K562 (cell line): Measurements from ENCODE around the gene SBF1. TPM values are rescaled to one million over a fixed set of nuclear protein-coding genes. Genes with fewer than 3 reads are reported as not detected.

Experiments used
- ATAC-seq: fragments of 200-7000 bp; cut with Tn5 transposase; 3 replicates; pipeline ENCODE4 v1.9.1; 2020; ENCODE audit warnings: moderate library complexity
- BruUV-seq: library from RNA; stranded (reverse); fragments of 400-500 nt; replicated peaks from 2 replicates; lab custom pipeline; 2021; lab: Mats Ljungman, UMichigan
- CTCF ChIA-PET: fragments of 300-600 bp; formaldehyde crosslinking; extraction: SDS; loops from one replicate; lab custom pipeline; 2021; ENCODE audit warnings: low intra/inter-chr PET ratio; lab: Yijun Ruan, JAX
- POLR2A ChIA-PET: fragments of 300-600, 350-650 bp; sonication (Branson Sonifier 250); formaldehyde crosslinking; extraction: SDS; loops from one replicate; lab custom pipeline; 2021; ENCODE audit warnings: antibody characterized with exemption, inconsistent platforms; lab: Yijun Ruan, JAX
- DNase-seq, 4 experiments: peaks; one replicate each; pipeline versions ENCODE4 v3.0.0 to v3.0.0-alpha.2; 2011 to 2018; ENCODE audit warnings: low spot score in 3 of 4, mixed read lengths in 3 of 4; ENCODE audit errors: extremely low read depth in 1 of 4
- FAIRE-seq: peaks from 2 replicates; lab custom pipeline; 2011; peaks lifted over from hg19 to GRCh38; lab: Jason Lieb, UNC
- H2AFZ ChIP-seq: 2 replicates; pipeline ENCODE4 v1.6.0; 2011; ENCODE audit warnings: low read depth, low read length, control low read depth, inconsistent platforms
- H3K27ac ChIP-seq: fragments of 200-600 bp; 3 replicates; pipeline ENCODE4 v1.8.0; 2011; ENCODE audit warnings: low read depth, mild to moderate bottlenecking, control low read depth, inconsistent platforms, low read length, moderate library complexity, mixed read lengths; ENCODE audit errors: extremely low read depth
- H3K27me3 ChIP-seq, 2 experiments: fragments of 300-600 bp in 1 of 2; 2 replicates in 1 of 2; 3 replicates in 1 of 2; pipeline versions ENCODE4 v1.6.0 to v1.8.0; 2011; ENCODE audit warnings: inconsistent platforms in 2 of 2, low read length in 2 of 2, mild to moderate bottlenecking in 1 of 2, mixed read lengths in 1 of 2, moderate library complexity in 1 of 2; ENCODE audit not compliant: control insufficient read depth in 2 of 2, insufficient read depth in 2 of 2
- H3K36me3 ChIP-seq: fragments of 300-600 bp; 3 replicates; pipeline ENCODE4 v1.8.0; 2011; ENCODE audit warnings: mild to moderate bottlenecking, low read length, inconsistent platforms; ENCODE audit not compliant: control insufficient read depth, insufficient read depth
- H3K4me1 ChIP-seq, 2 experiments: fragments of 200-600 bp in 1 of 2; replicated peaks in 1 of 2; 2 replicates in 1 of 2; 3 replicates in 1 of 2; pipeline versions ENCODE4 v1.5.1 to v1.8.0; 2011; ENCODE audit warnings: inconsistent platforms in 2 of 2, low read length in 2 of 2, mild to moderate bottlenecking in 1 of 2, mixed read lengths in 1 of 2, moderate library complexity in 1 of 2; ENCODE audit not compliant: control insufficient read depth in 2 of 2, insufficient read depth in 2 of 2
- H3K4me2 ChIP-seq: 2 replicates; pipeline ENCODE4 v1.6.1; 2011; ENCODE audit warnings: low read length, control low read depth, inconsistent platforms, mixed read lengths; ENCODE audit not compliant: insufficient read depth
- H3K4me3 ChIP-seq: fragments of 200-600 bp; sonication (generic), shearing (Covaris generic); 2 replicates; pipeline ENCODE4 v1.5.1; 2016; ENCODE audit warnings: control low read depth, inconsistent platforms
- H3K79me2 ChIP-seq: fragments of 200-600 bp; 3 replicates; pipeline ENCODE4 v1.8.0; 2011; ENCODE audit warnings: low read length, inconsistent platforms; ENCODE audit not compliant: control insufficient read depth, insufficient read depth
- H3K9ac ChIP-seq, 2 experiments: 2 replicates each; pipeline versions ENCODE4 v1.6.0 to v1.6.1; 2011; ENCODE audit warnings: low read depth in 2 of 2, low read length in 2 of 2, control low read depth in 1 of 2, inconsistent platforms in 1 of 2, mild to moderate bottlenecking in 1 of 2, mixed read lengths in 1 of 2; ENCODE audit not compliant: insufficient read depth in 1 of 2
- H3K9me1 ChIP-seq: one replicate; pipeline ENCODE4 v1.6.0; 2011; ENCODE audit warnings: inconsistent platforms, mild to moderate bottlenecking, low read length, moderate library complexity; ENCODE audit not compliant: control insufficient read depth, insufficient read depth
- H3K9me3 ChIP-seq: replicated peaks from 2 replicates; pipeline ENCODE4 v1.5.1; 2011; ENCODE audit warnings: low read depth, low read length, inconsistent platforms; ENCODE audit not compliant: control insufficient read depth, insufficient read depth
- H4K20me1 ChIP-seq: replicated peaks from 2 replicates; pipeline ENCODE4 v1.6.1; 2011; ENCODE audit warnings: low read length, inconsistent platforms, mixed read lengths; ENCODE audit not compliant: control insufficient read depth, insufficient read depth
- BRCA1 ChIP-seq, 2 experiments: fragments of 450-650 bp in 1 of 2; sonication (generic) in 1 of 2; formaldehyde crosslinking in 1 of 2; IDR thresholded peaks; 2 replicates each; pipeline versions ENCODE4 v1.5.0 to v1.6.1; 2017 to 2020; ENCODE audit warnings: mild to moderate bottlenecking in 1 of 2, missing genetic modification reagents in 1 of 2
- CBFA2T2 ChIP-seq: fragments of 450-650 bp; conservative IDR thresholded peaks from 2 replicates; pipeline ENCODE4 v1.6.1; 2017; ENCODE audit warnings: mild to moderate bottlenecking
- CREBBP ChIP-seq: IDR thresholded peaks from one replicate; pipeline ENCODE4 v1.6.1; 2012; ENCODE audit warnings: low read depth, mild to moderate bottlenecking, control low read depth, inconsistent platforms, low read length
- DACH1 ChIP-seq: fragments of 450-650 bp; IDR thresholded peaks from 2 replicates; pipeline ENCODE4 v1.6.1; 2018; ENCODE audit not compliant: partially characterized antibody
- EWSR1 ChIP-seq: fragments of 450-650 bp; IDR thresholded peaks from 2 replicates; pipeline ENCODE4 v1.6.1; 2018; ENCODE audit warnings: borderline replicate concordance, mild to moderate bottlenecking, low read depth, moderate library complexity; ENCODE audit not compliant: partially characterized antibody
- NCOA2 ChIP-seq, 2 experiments: fragments of 450-650 bp; IDR thresholded peaks; 2 replicates each; pipeline ENCODE4 v1.6.1; 2018; ENCODE audit warnings: mild to moderate bottlenecking in 2 of 2, moderate library complexity in 1 of 2; ENCODE audit not compliant: partially characterized antibody in 2 of 2
- NR4A1 ChIP-seq, 2 experiments: fragments of 250-450 bp in 1 of 2; fragments of 450-650 bp in 1 of 2; sonication (Bioruptor Pico) in 1 of 2; IDR thresholded peaks; 2 replicates each; pipeline versions ENCODE4 v1.4.0 to v1.6.1; 2016 to 2020; ENCODE audit warnings: mild to moderate bottlenecking in 2 of 2, missing compliant biosample characterization in 1 of 2, missing genetic modification characterization in 1 of 2, moderate library complexity in 1 of 2
- POLR2A ChIP-seq: fragments of 450-650 bp; conservative IDR thresholded peaks from 2 replicates; pipeline ENCODE4 v1.6.1; 2016
- PTTG1 ChIP-seq: fragments of 450-650 bp; IDR thresholded peaks from 2 replicates; pipeline ENCODE4 v1.6.1; 2016; ENCODE audit warnings: low read depth, mild to moderate bottlenecking, missing genetic modification characterization, missing compliant biosample characterization
- RAD21 ChIP-seq, 2 experiments: fragments of 250-450 bp in 1 of 2; fragments of 450-650 bp in 1 of 2; sonication (Bioruptor Pico) in 1 of 2; formaldehyde crosslinking in 1 of 2; IDR thresholded peaks in 1 of 2; conservative IDR thresholded peaks in 1 of 2; 2 replicates each; pipeline versions ENCODE4 v1.4.0 to v1.8.0; 2020 to 2022; ENCODE audit warnings: mild to moderate bottlenecking in 2 of 2, moderate library complexity in 1 of 2
- RBFOX2 ChIP-seq: fragments of 200-400 bp; formaldehyde crosslinking; IDR thresholded peaks from 2 replicates; pipeline ENCODE4 v1.6.1; 2017; ENCODE audit warnings: low read depth, mild to moderate bottlenecking, low read length, moderate library complexity
- RBM14 ChIP-seq: fragments of 200-400 bp; formaldehyde crosslinking; IDR thresholded peaks from 2 replicates; pipeline ENCODE4 v1.6.1; 2018; ENCODE audit warnings: low read depth, mild to moderate bottlenecking, low read length, moderate library complexity, borderline replicate concordance; ENCODE audit not compliant: insufficient read depth
- ZNF431 ChIP-seq: sonication (generic); formaldehyde crosslinking; IDR thresholded peaks from 2 replicates; pipeline ENCODE4 v1.8.0; 2022; ENCODE audit warnings: mild to moderate bottlenecking, missing genetic modification reagents
- ZNF445 ChIP-seq: fragments of 250-450 bp; sonication (Bioruptor Pico); IDR thresholded peaks from 2 replicates; pipeline ENCODE4 v1.4.0; 2020; ENCODE audit warnings: low read depth, mild to moderate bottlenecking, moderate library complexity
- ZNF79 ChIP-seq: fragments of 250-450 bp; sonication (Bioruptor Pico); IDR thresholded peaks from 2 replicates; pipeline ENCODE4 v1.4.0; 2020; ENCODE audit warnings: low read depth, mild to moderate bottlenecking, moderate library complexity
- WGBS: fragments of 100-300 bp; shearing (Covaris generic); methylation state at CpG from one replicate; pipeline ENCODE4 v1.1.6; 2016; ENCODE audit warnings: low coverage, mixed read lengths; ENCODE audit not compliant: insufficient coverage; ENCODE audit errors: missing lambda C conversion rate; 5-methylcytosine and 5-hydroxymethylcytosine counted together
- in situ Hi-C: fragments of 300-500 bp; cut with MboI; formaldehyde crosslinking; loops from 4 replicates; pipeline ENCODE4 v1.15.0; 2018; ENCODE audit warnings: inconsistent platforms, mixed read lengths
- intact Hi-C: fragments of 100-400 bp; cut with micrococcal nuclease; formaldehyde crosslinking; loops from 2 replicates; pipeline ENCODE4 v1.14.2; 2022
- polyA plus RNA-seq, 8 experiments: library from polyadenylated mRNA; depleted of rRNA in 4 of 8; stranded (reverse) in 5 of 8; unstranded in 3 of 8; fragments of >200 nt; fragmentation: Nextera tagmentation in 2 of 8; fragmentation: Illumina TruSeq in 1 of 8; extraction: Ambion mirVana in 2 of 8; extraction: Trizol in 1 of 8; gene quantifications; 2 replicates each; pipeline versions ENCODE4 v1.2.1 to v1.2.3, GENCODE V29; 2011 to 2014; ENCODE audit warnings: inconsistent platforms in 1 of 8, missing spikeins in 1 of 8
- total RNA-seq, 7 experiments: library from RNA; depleted of rRNA in 6 of 7; stranded (reverse); fragments of >200 nt in 6 of 7; fragmentation: Illumina TruSeq in 2 of 7; extraction: Trizol in 2 of 7; gene quantifications; 2 replicates each; pipeline versions ENCODE4 v1.2.1 to v1.2.3, GENCODE V29; 2011 to 2021; ENCODE audit warnings: low replicate concordance in 1 of 7
- TF ChIP-seq, protein P1 (sequence below): sonication (generic); formaldehyde crosslinking; IDR thresholded peaks from 2 replicates; pipeline ENCODE4 v1.8.1; 2023; ENCODE audit warnings: mild to moderate bottlenecking, missing genetic modification reagents

The SBF1 gene
- total and polyA plus RNA-seq, 9 of the 15 experiments (the other 6 are each of a cell fraction or from before 2014, with no cell fraction given): 0.44 to 50.4 (median 11.4) TPM

GRCh38 chr22:50523806-50524675 lies 49.2 kb upstream of the SBF1 start (continued):
- no peak for TF ChIP-seq ZNF445 (CRISPR knock-in tag)
- peak; percentile 6; the same call in 1 of the 2 replicates for TF ChIP-seq POLR2A
- TF ChIP-seq CREBBP: no peak

DNA sequence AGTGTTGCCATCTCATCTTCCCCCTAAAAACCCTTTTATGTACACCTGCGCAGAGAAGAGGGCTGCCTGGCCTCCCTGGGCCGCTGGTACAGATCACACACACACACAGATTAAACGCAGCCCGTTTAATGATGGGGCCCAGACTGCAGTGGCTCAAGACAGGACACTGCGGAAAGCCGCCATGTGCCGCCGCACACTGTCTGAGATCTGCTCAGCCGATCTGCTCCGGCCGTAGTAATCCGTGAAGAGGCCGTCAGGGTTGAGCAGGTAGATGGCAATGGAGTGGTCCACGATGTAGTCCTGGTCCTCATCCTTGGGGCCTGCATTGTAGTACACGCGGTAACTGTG lies 48.6 kb upstream of the SBF1 start:
- CTCF ChIA-PET: no interaction called here
- H3K4me3 ChIP-seq: no peak overlapping the region
- no TSS peak for BruUV-seq
- no peaks in the 10 kb centered on the region for H3K9me3 ChIP-seq
- in situ Hi-C loops (loop anchor here (5.0 kb wide), 1 partner anchor 44 kb away; no protein-coding TSS in a partner anchor), intact Hi-C loops (no loop called here)
- H3K4me2 ChIP-seq: no peak overlapping the region
- H4K20me1 ChIP-seq: peaks cover 12% of the 10 kb centered on the region; the same call in 1 of the 2 replicates
- H2AFZ ChIP-seq: no peak overlapping the region
- peaks cover 34% of the 10 kb centered on the region for H3K79me2 ChIP-seq
- POLR2A ChIA-PET: interaction anchor here (5.3 kb wide), 1 partner anchor 14 kb away, joined by 65 read pairs; the partner anchor contains the start of genes LMF2 and NCAPH2
- no peaks in the 10 kb centered on the region for H3K27me3 ChIP-seq
- no peaks in the 10 kb centered on the region for H3K9me1 ChIP-seq
- peaks cover 53% of the 10 kb centered on the region; the same call in 1 of the 3 replicates for H3K36me3 ChIP-seq
- no peak for DNase-seq
- H3K4me1 ChIP-seq: peaks cover 8 to 50% of the 10 kb centered on the region in 2 experiments; a peak in 4 of 5 replicates
- no peak for FAIRE-seq
- peak overlapping the region in 1 of 2 experiments; percentile 96; a peak in 1 of 4 replicates for H3K9ac ChIP-seq
- ATAC-seq: no peak
- 86% methylated on average over 15 of the region's 16 CpGs for WGBS
- no peak overlapping the region for H3K27ac ChIP-seq
- TF ChIP-seq NCOA2 (IDR thresholded peaks at IDR 0.05; ENCODE audit: partially characterized antibody in 2 of 2): no peak
- TF ChIP-seq BRCA1 (IDR thresholded peaks at IDR 0.05): no peak
- no peak for TF ChIP-seq BRCA1 (CRISPR knock-in tag; IDR thresholded peaks at IDR 0.05)
- no peak for TF ChIP-seq ZNF79 (CRISPR knock-in tag)
- TF ChIP-seq PTTG1: no peak
- TF ChIP-seq ZNF431: no peak
- no peak for TF ChIP-seq RBM14
- no peak for TF ChIP-seq EWSR1
- TF ChIP-seq RAD21 (CRISPR knock-in tag; conservative IDR thresholded peaks at IDR 0.05 in 1 of 2, IDR thresholded peaks at IDR 0.05 in 1 of 2): no peak
- TF ChIP-seq CBFA2T2: no peak
- no peak for TF ChIP-seq RBFOX2
- 0 out of 2 replicates have a peak, but pooled peaks have one; percentile 3 for TF ChIP-seq POLR2A
- TF ChIP-seq, protein P1, sequence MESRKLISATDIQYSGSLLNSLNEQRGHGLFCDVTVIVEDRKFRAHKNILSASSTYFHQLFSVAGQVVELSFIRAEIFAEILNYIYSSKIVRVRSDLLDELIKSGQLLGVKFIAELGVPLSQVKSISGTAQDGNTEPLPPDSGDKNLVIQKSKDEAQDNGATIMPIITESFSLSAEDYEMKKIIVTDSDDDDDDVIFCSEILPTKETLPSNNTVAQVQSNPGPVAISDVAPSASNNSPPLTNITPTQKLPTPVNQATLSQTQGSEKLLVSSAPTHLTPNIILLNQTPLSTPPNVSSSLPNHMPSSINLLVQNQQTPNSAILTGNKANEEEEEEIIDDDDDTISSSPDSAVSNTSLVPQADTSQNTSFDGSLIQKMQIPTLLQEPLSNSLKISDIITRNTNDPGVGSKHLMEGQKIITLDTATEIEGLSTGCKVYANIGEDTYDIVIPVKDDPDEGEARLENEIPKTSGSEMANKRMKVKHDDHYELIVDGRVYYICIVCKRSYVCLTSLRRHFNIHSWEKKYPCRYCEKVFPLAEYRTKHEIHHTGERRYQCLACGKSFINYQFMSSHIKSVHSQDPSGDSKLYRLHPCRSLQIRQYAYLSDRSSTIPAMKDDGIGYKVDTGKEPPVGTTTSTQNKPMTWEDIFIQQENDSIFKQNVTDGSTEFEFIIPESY (CRISPR knock-in tag): peak; percentile 85
- TF ChIP-seq DACH1: no peak
- no peak for TF ChIP-seq NR4A1 (CRISPR knock-in tag; IDR thresholded peaks at IDR 0.05)
- no peak for TF ChIP-seq NR4A1 (tag; IDR thresholded peaks at IDR 0.05)
